Sigmoid colon (tissue), 4 donors: Measurements from ENCODE around the gene RIMBP2.

Source experiments
- CTCF ChIP-seq, 4 experiments: fragments of 450-650 bp in 3 of 4; fragments of 200-600 bp in 1 of 4; IDR thresholded peaks; one replicate each; pipeline ENCODE4 v1.5.1; 2016 to 2019; ENCODE audit warnings: antibody characterized with exemption in 4 of 4, mild to moderate bottlenecking in 3 of 4, moderate library complexity in 2 of 4
- POLR2A ChIP-seq, 2 donors: fragments of 450-650 bp; IDR thresholded peaks; one replicate each; pipeline ENCODE4 v1.6.1; 2016; ENCODE audit warnings: antibody characterized with exemption in 2 of 2, mild to moderate bottlenecking in 2 of 2, moderate library complexity in 2 of 2
- POLR2AphosphoS5 ChIP-seq, 4 donors: sonication (generic); formaldehyde crosslinking; IDR thresholded peaks; one replicate each; pipeline ENCODE4 v1.6.1; 2017; ENCODE audit warnings: antibody characterized with exemption in 4 of 4

- TF ChIP-seq CTCF (IDR thresholded peaks at IDR 0.05) (no peak), POLR2A (IDR thresholded peaks at IDR 0.05) (no peak), POLR2AphosphoS5 (IDR thresholded peaks at IDR 0.05) (no peak)
These were observed 251.1 kb downstream of the RIMBP2 start for GRCh38 chr12:130465046-130465445.
